Natural killer cell (primary cell): Measurements from ENCODE around the gene PPP1R2. TPM values are rescaled to one million over a fixed set of nuclear protein-coding genes. Genes with fewer than 3 reads are reported as not detected.
A peak's percentile ranks its signal among the peaks of the same experiment; 100 is the strongest.

Experiments
- ATAC-seq, 3 donors: fragments of 150-1000 bp in 2 of 3; fragments of 200-7000 bp in 1 of 3; cut with Tn5 transposase; 1 replicate in 1 of 3; 2 replicates in 2 of 3; pipeline ENCODE4 v1.10.0; 2021; ENCODE audit warnings: mild to moderate bottlenecking in 2 of 3, moderate library complexity in 2 of 3
- DNase-seq, 2 donors: peaks; one replicate each; pipeline versions ENCODE4 v3.0.0 to v3.0.0-alpha.2; 2013 to 2021; ENCODE audit warnings: mixed read lengths in 1 of 2
- H3K27ac ChIP-seq: one replicate; pipeline ENCODE4 v1.5.1; 2013; ENCODE audit warnings: mild to moderate bottlenecking, low read length
- H3K27me3 ChIP-seq: one replicate; pipeline ENCODE4 v1.6.1; 2013; ENCODE audit warnings: low read length; ENCODE audit not compliant: control insufficient read depth, insufficient read depth
- H3K36me3 ChIP-seq: one replicate; pipeline ENCODE4 v1.6.1; 2013; ENCODE audit warnings: low read length; ENCODE audit not compliant: control insufficient read depth, insufficient read depth
- H3K4me1 ChIP-seq: one replicate; pipeline ENCODE4 v1.6.1; 2013; ENCODE audit warnings: low read length; ENCODE audit not compliant: control insufficient read depth, insufficient read depth
- H3K4me3 ChIP-seq: one replicate; pipeline ENCODE4 v1.5.1; 2013; ENCODE audit warnings: low read length
- H3K9me3 ChIP-seq: one replicate; pipeline ENCODE4 v1.6.1; 2013; ENCODE audit warnings: low read length; ENCODE audit not compliant: control insufficient read depth, insufficient read depth
- H3K27ac Mint-ChIP-seq, 2 donors: one replicate each; pipeline ENCODE4 v1.8.0; 2022; ENCODE audit warnings: mild to moderate bottlenecking in 2 of 2, mixed read lengths in 2 of 2, moderate library complexity in 1 of 2
- H3K27me3 Mint-ChIP-seq, 2 donors: one replicate each; pipeline ENCODE4 v1.8.0; 2022; ENCODE audit warnings: low read depth in 2 of 2, mixed read lengths in 2 of 2
- H3K36me3 Mint-ChIP-seq: one replicate; pipeline ENCODE4 v1.8.0; 2022; ENCODE audit warnings: mixed read lengths
- H3K4me1 Mint-ChIP-seq, 2 donors: one replicate each; pipeline ENCODE4 v1.8.0; 2022; ENCODE audit warnings: mixed read lengths in 2 of 2
- H3K4me3 Mint-ChIP-seq: one replicate; pipeline ENCODE4 v1.8.0; 2022; ENCODE audit warnings: mild to moderate bottlenecking, moderate library complexity, mixed read lengths
- H3K9me3 Mint-ChIP-seq, 2 donors: one replicate each; pipeline ENCODE4 v1.8.0; 2022; ENCODE audit warnings: mixed read lengths in 2 of 2
- WGBS: methylation state at CpG from one replicate; pipeline ENCODE4 v1.1.7; 2013; ENCODE audit warnings: missing lambda C conversion rate; ENCODE audit not compliant: insufficient coverage; 5-methylcytosine and 5-hydroxymethylcytosine counted together
- intact Hi-C: fragments of 100-400 bp; cut with micrococcal nuclease; formaldehyde crosslinking; loops from one replicate; pipeline ENCODE4 v1.14.2; 2022
- total RNA-seq, 4 donors: library from RNA; stranded (reverse); fragments of 120-200 nt in 1 of 4; gene quantifications; one replicate each; pipeline versions ENCODE4 v1.2.3 to v1.2.4, GENCODE V29; 2013 to 2022
- TF ChIP-seq, protein P1 (sequence below): fragments of 200-600 bp; IDR thresholded peaks from one replicate; pipeline ENCODE4 v1.8.0; 2022; ENCODE audit warnings: antibody characterized with exemption

The PPP1R2 gene
- total RNA-seq, 3 donors from 2014 or later (not counting 1 experiment from before 2014, with no cell fraction given): 89.8 to 97.3 (median 89.9) TPM

- Histone ChIP-seq H3K4me1 (peaks cover 42% of the 10 kb centered on the region), H3K4me3 (no peak overlapping the region), H3K36me3 (no peaks in the 10 kb centered on the region), H3K27ac (no peak overlapping the region), H3K9me3 (no peaks in the 10 kb centered on the region), H3K27me3 (no peaks in the 10 kb centered on the region)
- DNase-seq: no peak
- Mint-ChIP-seq H3K36me3 (no peaks in the 10 kb centered on the region), H3K27ac (peak overlapping the region in 1 of 2 donors; percentile 95), H3K9me3 (no peaks in the 10 kb centered on the region), H3K27me3 (no peaks in the 10 kb centered on the region), H3K4me1 (peaks cover 30 to 41% of the 10 kb centered on the region in 2 donors), H3K4me3 (no peak overlapping the region)
- WGBS: 92% methylated on average over 7 of the region's 7 CpGs
- TF ChIP-seq, protein P1, sequence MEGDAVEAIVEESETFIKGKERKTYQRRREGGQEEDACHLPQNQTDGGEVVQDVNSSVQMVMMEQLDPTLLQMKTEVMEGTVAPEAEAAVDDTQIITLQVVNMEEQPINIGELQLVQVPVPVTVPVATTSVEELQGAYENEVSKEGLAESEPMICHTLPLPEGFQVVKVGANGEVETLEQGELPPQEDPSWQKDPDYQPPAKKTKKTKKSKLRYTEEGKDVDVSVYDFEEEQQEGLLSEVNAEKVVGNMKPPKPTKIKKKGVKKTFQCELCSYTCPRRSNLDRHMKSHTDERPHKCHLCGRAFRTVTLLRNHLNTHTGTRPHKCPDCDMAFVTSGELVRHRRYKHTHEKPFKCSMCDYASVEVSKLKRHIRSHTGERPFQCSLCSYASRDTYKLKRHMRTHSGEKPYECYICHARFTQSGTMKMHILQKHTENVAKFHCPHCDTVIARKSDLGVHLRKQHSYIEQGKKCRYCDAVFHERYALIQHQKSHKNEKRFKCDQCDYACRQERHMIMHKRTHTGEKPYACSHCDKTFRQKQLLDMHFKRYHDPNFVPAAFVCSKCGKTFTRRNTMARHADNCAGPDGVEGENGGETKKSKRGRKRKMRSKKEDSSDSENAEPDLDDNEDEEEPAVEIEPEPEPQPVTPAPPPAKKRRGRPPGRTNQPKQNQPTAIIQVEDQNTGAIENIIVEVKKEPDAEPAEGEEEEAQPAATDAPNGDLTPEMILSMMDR: no peak
- intact Hi-C loops: no loop called here
- ATAC-seq: no peak
Observed at GRCh38 chr3:195553268-195553667, 10.1 kb upstream of the PPP1R2 start.

GRCh38 chr3:195551381-195551978, 8.4 kb upstream of the PPP1R2 start:
- no peaks in the 10 kb centered on the region for H3K36me3 Mint-ChIP-seq
- Histone ChIP-seq H3K9me3 (no peaks in the 10 kb centered on the region), H3K36me3 (no peaks in the 10 kb centered on the region), H3K4me1 (peaks cover 42% of the 10 kb centered on the region), H3K27me3 (no peaks in the 10 kb centered on the region), H3K4me3 (no peak overlapping the region), H3K27ac (peak overlapping the region; percentile 80)
- DNase-seq (no peak), ATAC-seq (no peak)
- peak overlapping the region; percentile 95 for H3K27ac Mint-ChIP-seq
- no peaks in the 10 kb centered on the region for H3K9me3 Mint-ChIP-seq
- H3K4me1 Mint-ChIP-seq: peaks cover 45 to 57% of the 10 kb centered on the region in 2 donors
- H3K4me3 Mint-ChIP-seq: peak overlapping the region; percentile 65
- H3K27me3 Mint-ChIP-seq: no peaks in the 10 kb centered on the region
- TF ChIP-seq, protein P1: no peak
- 77% methylated on average over 7 of the region's 7 CpGs for WGBS
- intact Hi-C loops: no loop called here

- H3K4me3 ChIP-seq: peak overlapping the region; percentile 19
Observed at GRCh38 chr3:195550723-195551122, 7.6 kb upstream of the PPP1R2 start.

More at GRCh38 chr3:195550723-195551122, 7.6 kb upstream of the PPP1R2 start:
- Mint-ChIP-seq H3K9me3 (no peaks in the 10 kb centered on the region), H3K4me1 (peaks cover 52 to 60% of the 10 kb centered on the region in 2 donors), H3K36me3 (no peaks in the 10 kb centered on the region), H3K27ac (peak overlapping the region; percentile 95), H3K27me3 (no peaks in the 10 kb centered on the region), H3K4me3 (peak overlapping the region; percentile 86)
- TF ChIP-seq, protein P1: no peak
- intact Hi-C loops: no loop called here
- peak; percentile 30 to 56 (median 31) for ATAC-seq
- 15% methylated on average over 4 of the region's 4 CpGs for WGBS
- Histone ChIP-seq H3K4me1 (peaks cover 49% of the 10 kb centered on the region), H3K27ac (peak overlapping the region; percentile 80), H3K9me3 (no peaks in the 10 kb centered on the region), H3K27me3 (no peaks in the 10 kb centered on the region), H3K36me3 (no peaks in the 10 kb centered on the region)
- peak in 1 of 2 donors; percentile 62 for DNase-seq
